DOHH2 (cell line): Measurements from ENCODE around the gene TRIM38.

Experiments used
- H3F3A ChIP-seq: fragments of 200-600 bp; sonication (generic), shearing (Covaris generic); 2 replicates; pipeline ENCODE4 v1.6.0; 2016; ENCODE audit warnings: antibody characterized with exemption, mild to moderate bottlenecking; ENCODE audit not compliant: control insufficient read depth, insufficient read depth
- H3K27ac ChIP-seq: fragments of 200-600 bp; sonication (generic); 2 replicates; pipeline ENCODE4 v1.5.1; 2014; ENCODE audit warnings: low read depth, mild to moderate bottlenecking, low read length, moderate library complexity
- H3K27me3 ChIP-seq: fragments of 200-600 bp; sonication (generic); 2 replicates; pipeline ENCODE4 v1.6.1; 2014; ENCODE audit warnings: mild to moderate bottlenecking, low read length, mixed read lengths; ENCODE audit not compliant: control insufficient read depth
- H3K36me3 ChIP-seq: fragments of 200-600 bp; sonication (generic); 2 replicates; pipeline ENCODE4 v1.6.1; 2014; ENCODE audit warnings: mild to moderate bottlenecking, low read length, moderate library complexity, mixed read lengths; ENCODE audit not compliant: control insufficient read depth
- H3K4me1 ChIP-seq: fragments of 200-600 bp; sonication (generic); 2 replicates; pipeline ENCODE4 v1.6.1; 2014; ENCODE audit warnings: mild to moderate bottlenecking, low read length, mixed read lengths; ENCODE audit not compliant: control insufficient read depth
- H3K4me2 ChIP-seq: fragments of 200-600 bp; sonication (generic); 2 replicates; pipeline ENCODE4 v1.6.0; 2014; ENCODE audit warnings: mild to moderate bottlenecking, low read length, moderate library complexity
- H3K4me3 ChIP-seq: fragments of 200-600 bp; sonication (generic); 2 replicates; pipeline ENCODE4 v1.5.1; 2014; ENCODE audit warnings: mild to moderate bottlenecking, low read length, mixed read lengths
- H3K79me2 ChIP-seq: fragments of 200-600 bp; sonication (generic); 2 replicates; pipeline ENCODE4 v1.6.1; 2014; ENCODE audit warnings: mild to moderate bottlenecking, low read length, mixed read lengths; ENCODE audit not compliant: control insufficient read depth
- H3K9me2 ChIP-seq: fragments of 200-600 bp; sonication (generic); replicated peaks from 2 replicates; pipeline ENCODE4 v1.6.1; 2014; ENCODE audit warnings: mild to moderate bottlenecking, low read length, mixed read lengths; ENCODE audit not compliant: control insufficient read depth
- H3K9me3 ChIP-seq: fragments of 200-600 bp; sonication (generic); 2 replicates; pipeline ENCODE4 v1.6.1; 2014; ENCODE audit warnings: antibody characterized with exemption, low read length, mixed read lengths; ENCODE audit not compliant: control insufficient read depth, insufficient read depth
- H4K20me1 ChIP-seq: fragments of 200-600 bp; sonication (generic); 2 replicates; pipeline ENCODE4 v1.6.0; 2014; ENCODE audit warnings: low read depth, mild to moderate bottlenecking, antibody characterized with exemption, low read length, moderate library complexity; ENCODE audit not compliant: control insufficient read depth, insufficient read depth
- CTCF ChIP-seq: fragments of 200-600 bp; sonication (generic); IDR thresholded peaks from one replicate; pipeline ENCODE4 v1.5.1; 2014; ENCODE audit warnings: antibody characterized with exemption, mild to moderate bottlenecking, low read depth, low read length; ENCODE audit not compliant: poor library complexity, severe bottlenecking
- EZH2phosphoT487 ChIP-seq: fragments of 200-600 bp; sonication (generic); IDR thresholded peaks from 2 replicates; pipeline ENCODE4 v1.6.1; 2017; ENCODE audit warnings: borderline replicate concordance, mild to moderate bottlenecking, antibody characterized with exemption, low read length, moderate library complexity, mixed read lengths

The TRIM38 gene

DNA sequence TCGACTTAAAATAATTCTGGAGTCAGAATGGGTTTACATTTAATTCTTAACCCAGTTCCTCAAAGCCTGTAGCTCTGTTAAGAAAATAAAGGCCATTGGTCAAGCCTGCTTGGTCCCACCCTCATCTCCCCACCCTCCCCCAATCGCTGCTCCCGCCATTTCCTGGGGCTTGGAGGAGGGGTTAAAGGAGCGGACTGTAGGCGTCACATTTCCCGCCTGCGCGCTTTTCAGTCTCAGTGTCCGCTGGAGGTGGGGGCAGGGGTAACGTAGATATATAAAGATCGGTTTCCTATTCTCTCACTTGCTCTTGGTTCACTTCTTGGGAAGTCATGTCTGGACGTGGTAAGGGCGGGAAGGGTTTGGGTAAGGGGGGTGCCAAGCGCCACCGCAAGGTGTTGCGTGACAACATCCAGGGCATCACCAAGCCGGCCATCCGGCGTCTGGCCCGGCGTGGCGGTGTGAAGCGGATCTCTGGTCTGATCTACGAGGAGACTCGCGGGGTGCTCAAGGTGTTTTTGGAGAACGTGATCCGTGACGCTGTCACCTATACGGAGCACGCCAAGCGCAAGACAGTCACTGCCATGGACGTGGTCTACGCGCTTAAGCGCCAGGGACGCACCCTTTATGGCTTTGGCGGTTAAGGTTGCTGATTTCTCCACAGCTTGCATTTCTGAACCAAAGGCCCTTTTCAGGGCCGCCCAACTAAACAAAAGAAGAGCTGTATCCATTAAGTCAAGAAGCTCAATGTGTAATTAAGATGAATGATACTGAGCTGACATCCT, 58.9 kb downstream of the TRIM38 start:
- peaks cover 55% of the 10 kb centered on the region for H3K4me1 ChIP-seq
- peak overlapping the region; percentile 96 for H3K4me2 ChIP-seq
- H3K27me3 ChIP-seq, result no peaks in the 10 kb centered on the region
- peaks cover 32% of the 10 kb centered on the region for H3F3A ChIP-seq
- peak overlapping the region; percentile 99 for H3K27ac ChIP-seq
- H3K9me2 ChIP-seq, result no peaks in the 10 kb centered on the region
- H3K79me2 ChIP-seq, result no peaks in the 10 kb centered on the region
- peak overlapping the region; percentile 99 for H3K4me3 ChIP-seq
- no peaks in the 10 kb centered on the region; the same call in 1 of the 2 replicates for H3K9me3 ChIP-seq
- peaks cover 15% of the 10 kb centered on the region for H3K36me3 ChIP-seq
- TF ChIP-seq EZH2phosphoT487 (no peak), CTCF (no peak)
- no peaks in the 10 kb centered on the region for H4K20me1 ChIP-seq

- Histone ChIP-seq H4K20me1 (no peaks in the 10 kb centered on the region), H3K27me3 (no peaks in the 10 kb centered on the region), H3K36me3 (peaks cover 15% of the 10 kb centered on the region), H3K9me2 (no peaks in the 10 kb centered on the region), H3K79me2 (no peaks in the 10 kb centered on the region), H3K27ac (peak overlapping the region; percentile 99), H3K4me2 (peak overlapping the region; percentile 96), H3K4me1 (peaks cover 59% of the 10 kb centered on the region), H3K9me3 (no peaks in the 10 kb centered on the region; the same call in 1 of the 2 replicates), H3F3A (peaks cover 35% of the 10 kb centered on the region), H3K4me3 (peak overlapping the region; percentile 99)
- TF ChIP-seq EZH2phosphoT487 (no peak), CTCF (no peak)
These were observed 59.5 kb downstream of the TRIM38 start for GRCh38 chr6:26022132-26022472.

DNA sequence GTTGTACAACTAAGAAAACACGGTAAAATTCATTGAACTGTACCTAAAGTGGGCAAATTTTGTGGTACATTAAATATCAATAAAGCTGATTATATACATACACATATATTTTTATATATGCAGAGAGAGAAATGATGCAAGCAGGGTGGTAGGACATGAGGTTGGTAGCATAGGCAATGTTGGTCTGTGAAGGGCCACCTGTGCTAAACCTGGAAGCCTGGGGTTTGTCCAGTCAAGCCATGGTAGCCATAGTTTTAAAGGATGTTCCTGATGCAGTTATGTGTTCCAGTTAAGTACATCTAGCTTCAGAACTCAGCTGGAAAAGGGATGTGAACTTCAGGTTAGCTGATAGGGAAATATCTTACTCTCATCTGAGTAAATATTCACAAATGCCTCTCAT, 60.1 kb downstream of the TRIM38 start:
- no peak for TF ChIP-seq CTCF
- no peak for TF ChIP-seq EZH2phosphoT487
- Histone ChIP-seq H3K9me3 (no peaks in the 10 kb centered on the region; the same call in 1 of the 2 replicates), H4K20me1 (no peaks in the 10 kb centered on the region), H3K27me3 (no peaks in the 10 kb centered on the region), H3K9me2 (no peaks in the 10 kb centered on the region), H3K4me1 (peaks cover 64% of the 10 kb centered on the region), H3K4me2 (peak overlapping the region; percentile 96), H3K79me2 (no peaks in the 10 kb centered on the region), H3K27ac (peak overlapping the region; percentile 99), H3K4me3 (peak overlapping the region; percentile 99), H3F3A (peaks cover 39% of the 10 kb centered on the region), H3K36me3 (peaks cover 15% of the 10 kb centered on the region)
